Caco-2 (cell line): ENCODE data around the gene PLEKHS1. TPM values are rescaled to one million over a fixed set of nuclear protein-coding genes. Genes with fewer than 3 reads are reported as not detected.

Source experiments
- BruUV-seq: library from RNA; stranded (reverse); fragments of 400-500 nt; replicated peaks from 2 replicates; lab custom pipeline; 2021; lab: Mats Ljungman, UMichigan
- CTCF ChIA-PET: fragments of 300-600 bp; sonication (Branson Sonifier 250); formaldehyde crosslinking; loops from one replicate; lab custom pipeline; 2022; ENCODE audit warnings: antibody characterized with exemption; lab: Charles Lee
- POLR2A ChIA-PET: fragments of 300-600 bp; sonication (Branson Sonifier 250); formaldehyde crosslinking; loops from one replicate; lab custom pipeline; 2022; ENCODE audit warnings: antibody characterized with exemption; lab: Charles Lee
- DNase-seq, 2 experiments: peaks; one replicate each; pipeline versions ENCODE4 v3.0.0 to v3.0.0-alpha.2; 2020 to 2022
- H3K27me3 ChIP-seq: replicated peaks from 2 replicates; pipeline ENCODE4 v1.6.0; 2011; ENCODE audit warnings: low read length; ENCODE audit not compliant: control insufficient read depth, insufficient read depth
- H3K36me3 ChIP-seq: 2 replicates; pipeline ENCODE4 v1.5.1; 2011; ENCODE audit warnings: low read length; ENCODE audit not compliant: control insufficient read depth, insufficient read depth
- H3K4me1 ChIP-seq: fragments of 250-450 bp; sonication (Bioruptor Pico); 2 replicates; pipeline ENCODE4 v1.5.1; 2020; ENCODE audit warnings: mild to moderate bottlenecking
- H3K4me3 ChIP-seq: 2 replicates; pipeline ENCODE4 v1.5.1; 2011; ENCODE audit warnings: low read depth, mild to moderate bottlenecking, control low read depth, low read length
- H3K9me3 ChIP-seq: fragments of 250-450 bp; sonication (Bioruptor Pico); 2 replicates; pipeline ENCODE4 v1.5.1; 2020; ENCODE audit warnings: mild to moderate bottlenecking, moderate library complexity
- H3K27ac Mint-ChIP-seq: one replicate; pipeline ENCODE4 v1.8.0; 2022; ENCODE audit warnings: mixed read lengths; ENCODE audit not compliant: unreplicated experiment
- H3K27me3 Mint-ChIP-seq: one replicate; pipeline ENCODE4 v1.8.0; 2022; ENCODE audit warnings: mixed read lengths; ENCODE audit not compliant: insufficient read depth, unreplicated experiment
- H3K36me3 Mint-ChIP-seq: one replicate; pipeline ENCODE4 v1.8.0; 2022; ENCODE audit warnings: mild to moderate bottlenecking, mixed read lengths; ENCODE audit not compliant: insufficient read depth, unreplicated experiment
- H3K4me1 Mint-ChIP-seq: one replicate; pipeline ENCODE4 v1.8.0; 2022; ENCODE audit warnings: low read depth, mixed read lengths; ENCODE audit not compliant: unreplicated experiment
- H3K4me3 Mint-ChIP-seq: one replicate; pipeline ENCODE4 v1.8.0; 2022; ENCODE audit warnings: mild to moderate bottlenecking, moderate library complexity, mixed read lengths; ENCODE audit not compliant: unreplicated experiment
- H3K9me3 Mint-ChIP-seq: one replicate; pipeline ENCODE4 v1.8.0; 2022; ENCODE audit warnings: mixed read lengths; ENCODE audit not compliant: unreplicated experiment
- CTCF ChIP-seq, 2 experiments: fragments of 200-600 bp in 1 of 2; IDR thresholded peaks; 1 replicate in 1 of 2; 2 replicates in 1 of 2; pipeline versions ENCODE4 v1.5.1 to v1.8.0; 2011 to 2022; ENCODE audit warnings: antibody characterized with exemption in 1 of 2, control low read depth in 1 of 2, inconsistent platforms in 1 of 2, low read depth in 1 of 2, low read length in 1 of 2, mild to moderate bottlenecking in 1 of 2, moderate library complexity in 1 of 2; ENCODE audit not compliant: insufficient read depth in 1 of 2, severe bottlenecking in 1 of 2, unreplicated experiment in 1 of 2
- intact Hi-C: fragments of 100-400 bp; cut with micrococcal nuclease; formaldehyde crosslinking; loops from one replicate; pipeline ENCODE4 v1.10.0; 2022; ENCODE audit not compliant: unreplicated experiment
- total RNA-seq: library from RNA; stranded (reverse); gene quantifications from 2 replicates; pipeline ENCODE4 v1.2.3, GENCODE V29; 2022

PLEKHS1 gene
- total RNA-seq, 1 experiment from 2014 or later: not detected

GRCh38 chr10:113762083-113762482, 10.6 kb downstream of the PLEKHS1 start:
- H3K36me3 Mint-ChIP-seq: no peaks in the 10 kb centered on the region
- H3K4me3 Mint-ChIP-seq: no peak overlapping the region
- H3K4me3 ChIP-seq: no peak overlapping the region
- H3K4me1 ChIP-seq: peaks cover 14% of the 10 kb centered on the region
- no TSS peak for BruUV-seq
- intact Hi-C loops: no loop called here
- no peak overlapping the region for H3K27ac Mint-ChIP-seq
- ChIA-PET CTCF (no interaction called here), POLR2A (no interaction called here)
- H3K4me1 Mint-ChIP-seq: peaks cover 22% of the 10 kb centered on the region
- DNase-seq: peak in 1 of 2 experiments; percentile 21
- no peak for TF ChIP-seq CTCF (IDR thresholded peaks at IDR 0.05; ENCODE audit: insufficient read depth in 1 of 2, low read depth in 1 of 2, low read length in 1 of 2, severe bottlenecking in 1 of 2, unreplicated experiment in 1 of 2)
- H3K27me3 Mint-ChIP-seq: no peaks in the 10 kb centered on the region
- H3K36me3 ChIP-seq: no peaks in the 10 kb centered on the region
- H3K9me3 Mint-ChIP-seq: peaks cover 22% of the 10 kb centered on the region
- no peaks in the 10 kb centered on the region for H3K27me3 ChIP-seq
- peaks cover 12% of the 10 kb centered on the region for H3K9me3 ChIP-seq

GRCh38 chr10:113764582-113764981, 13.1 kb downstream of the PLEKHS1 start:
- BruUV-seq: no TSS peak
- Histone ChIP-seq H3K27me3 (no peaks in the 10 kb centered on the region), H3K9me3 (peaks cover 12% of the 10 kb centered on the region), H3K4me1 (peaks cover 14% of the 10 kb centered on the region), H3K36me3 (no peaks in the 10 kb centered on the region), H3K4me3 (no peak overlapping the region)
- Mint-ChIP-seq H3K27ac (no peak overlapping the region), H3K9me3 (peaks cover 22% of the 10 kb centered on the region), H3K36me3 (no peaks in the 10 kb centered on the region), H3K4me3 (no peak overlapping the region), H3K27me3 (no peaks in the 10 kb centered on the region), H3K4me1 (peaks cover 22% of the 10 kb centered on the region)
- ChIA-PET CTCF (no interaction called here), POLR2A (no interaction called here)
- DNase-seq: no peak
- intact Hi-C loops: no loop called here
- TF ChIP-seq CTCF (IDR thresholded peaks at IDR 0.05; ENCODE audit: insufficient read depth in 1 of 2, low read depth in 1 of 2, low read length in 1 of 2, severe bottlenecking in 1 of 2, unreplicated experiment in 1 of 2): no peak

- H3K27me3 Mint-ChIP-seq: no peaks in the 10 kb centered on the region
- POLR2A ChIA-PET: interaction anchor here (0.5 kb wide), 1 partner anchor 140 kb away, joined by 4 read pairs; no protein-coding TSS in a partner anchor
- peaks cover 14% of the 10 kb centered on the region for H3K4me1 ChIP-seq
- intact Hi-C loops: no loop called here
- H3K4me3 ChIP-seq: no peak overlapping the region
- peaks cover 22% of the 10 kb centered on the region for H3K9me3 Mint-ChIP-seq
- no peaks in the 10 kb centered on the region for H3K36me3 Mint-ChIP-seq
- no peak for TF ChIP-seq CTCF (IDR thresholded peaks at IDR 0.05; ENCODE audit: insufficient read depth in 1 of 2, low read depth in 1 of 2, low read length in 1 of 2, severe bottlenecking in 1 of 2, unreplicated experiment in 1 of 2)
- no peak overlapping the region for H3K27ac Mint-ChIP-seq
- no peaks in the 10 kb centered on the region for H3K27me3 ChIP-seq
- peaks cover 12% of the 10 kb centered on the region for H3K9me3 ChIP-seq
- CTCF ChIA-PET: no interaction called here
- H3K4me1 Mint-ChIP-seq: peaks cover 22% of the 10 kb centered on the region
- H3K4me3 Mint-ChIP-seq: no peak overlapping the region
- DNase-seq: no peak
- BruUV-seq: no TSS peak
- no peaks in the 10 kb centered on the region for H3K36me3 ChIP-seq
Measured at GRCh38 chr10:113765910-113766309, 14.4 kb downstream of the PLEKHS1 start.
